ENCODE data around the gene KCNQ1. TPM values are rescaled to one million over a fixed set of nuclear protein-coding genes. Genes with fewer than 3 reads are reported as not detected.
A peak's percentile ranks its signal among the peaks of the same experiment; 100 is the strongest.

The KCNQ1 gene
- total RNA-seq, 1 donor from 2014 or later, result 0.16 TPM

GRCh38 chr11:2883979-2884815 lies 439.4 kb downstream of the KCNQ1 start:
- Mint-ChIP-seq H3K4me1 (ENCODE audit: unreplicated experiment) (peaks cover 19% of the 10 kb centered on the region), H3K9me3 (ENCODE audit: unreplicated experiment) (no peaks in the 10 kb centered on the region)
- DNase-seq (ENCODE audit: extremely low spot score, unreplicated experiment), result no peak

GRCh38 chr11:2885017-2885677 lies 440.3 kb downstream of the KCNQ1 start:
- no peak for DNase-seq (ENCODE audit: extremely low spot score, unreplicated experiment)
- no peaks in the 10 kb centered on the region for H3K9me3 Mint-ChIP-seq (ENCODE audit: unreplicated experiment)
- peak overlapping the region; percentile 81 for H3K4me3 Mint-ChIP-seq (ENCODE audit: unreplicated experiment)
- H3K27ac Mint-ChIP-seq (ENCODE audit: unreplicated experiment), result peak overlapping the region; percentile 57
- no peaks in the 10 kb centered on the region for H3K27me3 Mint-ChIP-seq (ENCODE audit: unreplicated experiment)
- H3K4me1 Mint-ChIP-seq (ENCODE audit: unreplicated experiment), result peaks cover 19% of the 10 kb centered on the region
- TF ChIP-seq CTCF (IDR thresholded peaks at IDR 0.05), result peak; percentile 55
- H3K36me3 Mint-ChIP-seq (ENCODE audit: unreplicated experiment), result no peaks in the 10 kb centered on the region

More at GRCh38 chr11:2883979-2884815, 439.4 kb downstream of the KCNQ1 start:
- no peak for TF ChIP-seq CTCF (IDR thresholded peaks at IDR 0.05)
- H3K4me3 Mint-ChIP-seq (ENCODE audit: unreplicated experiment), result peak overlapping the region; percentile 67
- H3K27ac Mint-ChIP-seq (ENCODE audit: unreplicated experiment), result no peak overlapping the region
- H3K27me3 Mint-ChIP-seq (ENCODE audit: unreplicated experiment), result no peaks in the 10 kb centered on the region
- H3K36me3 Mint-ChIP-seq (ENCODE audit: unreplicated experiment), result no peaks in the 10 kb centered on the region

DNA sequence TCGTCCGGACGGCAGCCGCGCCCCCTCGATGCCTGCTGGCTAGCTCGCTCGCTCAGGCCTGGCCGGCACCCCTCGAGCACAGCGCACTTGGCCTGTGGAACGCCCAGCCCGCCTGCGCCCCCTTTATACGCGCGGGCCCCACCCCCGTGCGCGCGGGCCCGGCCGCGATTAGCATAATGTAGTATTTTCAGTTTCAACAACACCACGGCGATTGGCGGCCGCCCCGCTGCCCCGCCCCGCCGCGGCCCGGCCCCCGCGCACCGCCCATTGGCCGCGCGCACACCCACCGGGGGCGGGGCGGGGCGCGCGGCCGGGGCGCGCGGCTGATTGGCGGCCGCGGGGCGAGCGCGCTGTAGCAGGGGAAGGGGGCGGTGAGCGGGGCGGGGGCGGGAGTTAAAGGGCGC lies 440.9 kb downstream of the KCNQ1 start, which contains the start of gene CDKN1C:
CDKN1C (minus strand) TSS at position 98 of the 404 bp plus-strand sequence. CDS start 319 bp downstream, outside the sequence.
- H3K9me3 Mint-ChIP-seq (ENCODE audit: unreplicated experiment), result no peaks in the 10 kb centered on the region
- H3K27ac Mint-ChIP-seq (ENCODE audit: unreplicated experiment), result peak within 1 kb of the TSS; percentile 57
- H3K36me3 Mint-ChIP-seq (ENCODE audit: unreplicated experiment), result no peaks in the 10 kb centered on the region
- H3K4me3 Mint-ChIP-seq (ENCODE audit: unreplicated experiment), result peak within 1 kb of the TSS; percentile 81
- H3K4me1 Mint-ChIP-seq (ENCODE audit: unreplicated experiment), result peaks cover 19% of the 10 kb centered on the region
- DNase-seq (ENCODE audit: extremely low spot score, unreplicated experiment), result peak; percentile 93
- no peaks in the 10 kb centered on the region for H3K27me3 Mint-ChIP-seq (ENCODE audit: unreplicated experiment)
- TF ChIP-seq CTCF (IDR thresholded peaks at IDR 0.05), result no peak

- Mint-ChIP-seq H3K4me3 (ENCODE audit: unreplicated experiment) (no peak overlapping the region), H3K4me1 (ENCODE audit: unreplicated experiment) (peaks cover 19% of the 10 kb centered on the region), H3K9me3 (ENCODE audit: unreplicated experiment) (no peaks in the 10 kb centered on the region), H3K27me3 (ENCODE audit: unreplicated experiment) (no peaks in the 10 kb centered on the region), H3K36me3 (ENCODE audit: unreplicated experiment) (no peaks in the 10 kb centered on the region), H3K27ac (ENCODE audit: unreplicated experiment) (no peak overlapping the region)
- DNase-seq (ENCODE audit: extremely low spot score, unreplicated experiment), result no peak
- peak; percentile 17 for TF ChIP-seq CTCF (IDR thresholded peaks at IDR 0.05)
Observed at GRCh38 chr11:2886191-2886894, 441.5 kb downstream of the KCNQ1 start.

Data from osteocyte (in vitro differentiated cells).